HepG2 (cell line): ENCODE results near the gene TCAP.

Experiments used
- ELF4 ChIP-seq: sonication (generic); formaldehyde crosslinking; IDR thresholded peaks from 2 replicates; pipeline ENCODE4 v1.5.0; 2020; ENCODE audit warnings: missing genetic modification reagents, mild to moderate bottlenecking, moderate library complexity, borderline replicate concordance
- HMGA1 ChIP-seq: sonication (generic); formaldehyde crosslinking; conservative IDR thresholded peaks from 2 replicates; pipeline ENCODE4 v1.4.0; 2020; ENCODE audit warnings: missing genetic modification reagents
- POLR2AphosphoS5 ChIP-seq: IDR thresholded peaks from 2 replicates; pipeline ENCODE4 v1.6.1; 2012; ENCODE audit warnings: low read depth, low read length
- PRDM10 ChIP-seq: sonication (generic); formaldehyde crosslinking; IDR thresholded peaks from 2 replicates; pipeline ENCODE4 v1.4.0; 2020; ENCODE audit warnings: low read depth, missing genetic modification reagents
- STAG1 ChIP-seq: sonication (generic); formaldehyde crosslinking; IDR thresholded peaks from 2 replicates; pipeline ENCODE4 v1.4.0; 2020; ENCODE audit warnings: missing genetic modification reagents
- TCF7 ChIP-seq: sonication (generic); IDR thresholded peaks from 2 replicates; pipeline ENCODE4 v1.6.1; 2016; ENCODE audit warnings: antibody characterized with exemption, low read depth
- ZNF660 ChIP-seq: sonication (generic); formaldehyde crosslinking; IDR thresholded peaks from 2 replicates; pipeline ENCODE4 v1.5.1; 2020; ENCODE audit warnings: mild to moderate bottlenecking, low read depth, missing genetic modification reagents, borderline replicate concordance
- TF ChIP-seq, protein P1 (sequence below): sonication (generic); formaldehyde crosslinking; IDR thresholded peaks from 2 replicates; pipeline ENCODE4 v1.5.0; 2020; ENCODE audit warnings: mild to moderate bottlenecking, missing genetic modification reagents, moderate library complexity
- TF ChIP-seq, protein P2 (sequence below): sonication (generic); formaldehyde crosslinking; IDR thresholded peaks from 2 replicates; pipeline ENCODE4 v1.4.0; 2020; ENCODE audit warnings: missing genetic modification reagents, borderline replicate concordance

- TF ChIP-seq ZNF660 (no peak), TCF7 (no peak), PRDM10 (CRISPR knock-in tag) (no peak), STAG1 (CRISPR knock-in tag) (no peak), ELF4 (CRISPR knock-in tag) (no peak), POLR2AphosphoS5 (no peak), HMGA1 (CRISPR knock-in tag) (no peak)
- TF ChIP-seq, protein P1, sequence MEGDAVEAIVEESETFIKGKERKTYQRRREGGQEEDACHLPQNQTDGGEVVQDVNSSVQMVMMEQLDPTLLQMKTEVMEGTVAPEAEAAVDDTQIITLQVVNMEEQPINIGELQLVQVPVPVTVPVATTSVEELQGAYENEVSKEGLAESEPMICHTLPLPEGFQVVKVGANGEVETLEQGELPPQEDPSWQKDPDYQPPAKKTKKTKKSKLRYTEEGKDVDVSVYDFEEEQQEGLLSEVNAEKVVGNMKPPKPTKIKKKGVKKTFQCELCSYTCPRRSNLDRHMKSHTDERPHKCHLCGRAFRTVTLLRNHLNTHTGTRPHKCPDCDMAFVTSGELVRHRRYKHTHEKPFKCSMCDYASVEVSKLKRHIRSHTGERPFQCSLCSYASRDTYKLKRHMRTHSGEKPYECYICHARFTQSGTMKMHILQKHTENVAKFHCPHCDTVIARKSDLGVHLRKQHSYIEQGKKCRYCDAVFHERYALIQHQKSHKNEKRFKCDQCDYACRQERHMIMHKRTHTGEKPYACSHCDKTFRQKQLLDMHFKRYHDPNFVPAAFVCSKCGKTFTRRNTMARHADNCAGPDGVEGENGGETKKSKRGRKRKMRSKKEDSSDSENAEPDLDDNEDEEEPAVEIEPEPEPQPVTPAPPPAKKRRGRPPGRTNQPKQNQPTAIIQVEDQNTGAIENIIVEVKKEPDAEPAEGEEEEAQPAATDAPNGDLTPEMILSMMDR = no peak
- TF ChIP-seq, protein P2, sequence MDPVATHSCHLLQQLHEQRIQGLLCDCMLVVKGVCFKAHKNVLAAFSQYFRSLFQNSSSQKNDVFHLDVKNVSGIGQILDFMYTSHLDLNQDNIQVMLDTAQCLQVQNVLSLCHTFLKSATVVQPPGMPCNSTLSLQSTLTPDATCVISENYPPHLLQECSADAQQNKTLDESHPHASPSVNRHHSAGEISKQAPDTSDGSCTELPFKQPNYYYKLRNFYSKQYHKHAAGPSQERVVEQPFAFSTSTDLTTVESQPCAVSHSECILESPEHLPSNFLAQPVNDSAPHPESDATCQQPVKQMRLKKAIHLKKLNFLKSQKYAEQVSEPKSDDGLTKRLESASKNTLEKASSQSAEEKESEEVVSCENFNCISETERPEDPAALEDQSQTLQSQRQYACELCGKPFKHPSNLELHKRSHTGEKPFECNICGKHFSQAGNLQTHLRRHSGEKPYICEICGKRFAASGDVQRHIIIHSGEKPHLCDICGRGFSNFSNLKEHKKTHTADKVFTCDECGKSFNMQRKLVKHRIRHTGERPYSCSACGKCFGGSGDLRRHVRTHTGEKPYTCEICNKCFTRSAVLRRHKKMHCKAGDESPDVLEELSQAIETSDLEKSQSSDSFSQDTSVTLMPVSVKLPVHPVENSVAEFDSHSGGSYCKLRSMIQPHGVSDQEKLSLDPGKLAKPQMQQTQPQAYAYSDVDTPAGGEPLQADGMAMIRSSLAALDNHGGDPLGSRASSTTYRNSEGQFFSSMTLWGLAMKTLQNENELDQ = no peak
Observed at GRCh38 chr17:39627047-39627711, 38.0 kb upstream of the TCAP start.
